Lung (tissue), 12 donors: ENCODE results near the gene FSTL1. TPM values are rescaled to one million over a fixed set of nuclear protein-coding genes. Genes with fewer than 3 reads are reported as not detected.

Experiments used
- ATAC-seq: fragments of 200-7000 bp; cut with Tn5 transposase; one replicate; pipeline ENCODE4 v1.9.1; 2020; ENCODE audit warnings: moderate number of reproducible peaks; ENCODE audit not compliant: insufficient read depth, low FRiP score
- DNase-seq, 3 donors: peaks; one replicate each; pipeline ENCODE4 v3.0.0-alpha.2; 2013 to 2017
- H3K27ac ChIP-seq, 2 donors: one replicate each; pipeline ENCODE4 v1.5.1; 2013; ENCODE audit warnings: mild to moderate bottlenecking in 2 of 2, moderate library complexity in 2 of 2, control low read depth in 1 of 2, inconsistent platforms in 1 of 2, low read depth in 1 of 2, low read length in 1 of 2
- H3K27me3 ChIP-seq, 3 donors: one replicate each; pipeline ENCODE4 v1.5.1; 2013; ENCODE audit warnings: low read length in 2 of 3; ENCODE audit not compliant: control insufficient read depth in 3 of 3, insufficient read depth in 3 of 3
- H3K36me3 ChIP-seq, 4 donors: one replicate each; pipeline ENCODE4 v1.5.1; 2013; ENCODE audit warnings: low read length in 4 of 4, mild to moderate bottlenecking in 1 of 4, moderate library complexity in 1 of 4; ENCODE audit not compliant: control insufficient read depth in 4 of 4, insufficient read depth in 4 of 4
- H3K4me1 ChIP-seq, 5 donors: one replicate each; pipeline ENCODE4 v1.5.1; 2013; ENCODE audit warnings: low read length in 5 of 5, mild to moderate bottlenecking in 2 of 5, moderate library complexity in 1 of 5; ENCODE audit not compliant: control insufficient read depth in 5 of 5, insufficient read depth in 5 of 5
- H3K4me3 ChIP-seq: one replicate; pipeline ENCODE4 v1.5.1; 2013; ENCODE audit warnings: mild to moderate bottlenecking, control low read depth, moderate library complexity
- H3K9ac ChIP-seq, 2 donors: one replicate each; pipeline ENCODE4 v1.5.1; 2013; ENCODE audit warnings: low read length in 2 of 2, control low read depth in 1 of 2; ENCODE audit not compliant: insufficient read depth in 1 of 2
- H3K9me3 ChIP-seq, 4 donors: one replicate each; pipeline ENCODE4 v1.5.1; 2013; ENCODE audit warnings: low read length in 3 of 4, mild to moderate bottlenecking in 1 of 4, moderate library complexity in 1 of 4; ENCODE audit not compliant: control insufficient read depth in 4 of 4, insufficient read depth in 3 of 4
- WGBS, 2 donors: extraction: QIAGEN DNeasy Blood & Tissue Kit; methylation state at CpG; one replicate each; pipeline ENCODE4 v1.1.7; 2013; 5-methylcytosine and 5-hydroxymethylcytosine counted together
- polyA plus RNA-seq, 2 donors: library from polyadenylated mRNA; stranded (reverse); fragments of 200-250 nt; gene quantifications; one replicate each; pipeline ENCODE4 v1.2.1, GENCODE V29; 2013
- total RNA-seq, 2 donors: library from RNA; depleted of rRNA in 1 of 2; stranded (reverse); fragments of >200 nt in 1 of 2; gene quantifications; one replicate each; pipeline ENCODE4 v1.2.1, GENCODE V29; 2014 to 2021
- TF ChIP-seq, protein P1 (sequence below): IDR thresholded peaks from 2 replicates; pipeline ENCODE4 v1.5.1; 2012; ENCODE audit warnings: mild to moderate bottlenecking; ENCODE audit errors: control extremely low read depth, extremely low read depth
- donor health status: control.
- donor health status: control.
- donor health status: Bipolar disorder and iron deficiency.
- donor health status: healthy.
- donor health status: DM: yes; HTN: yes; CAD: no.

Gene FSTL1
- total and polyA plus RNA-seq, 4 donors: 24.9 to 544 (median 192) TPM

DNA sequence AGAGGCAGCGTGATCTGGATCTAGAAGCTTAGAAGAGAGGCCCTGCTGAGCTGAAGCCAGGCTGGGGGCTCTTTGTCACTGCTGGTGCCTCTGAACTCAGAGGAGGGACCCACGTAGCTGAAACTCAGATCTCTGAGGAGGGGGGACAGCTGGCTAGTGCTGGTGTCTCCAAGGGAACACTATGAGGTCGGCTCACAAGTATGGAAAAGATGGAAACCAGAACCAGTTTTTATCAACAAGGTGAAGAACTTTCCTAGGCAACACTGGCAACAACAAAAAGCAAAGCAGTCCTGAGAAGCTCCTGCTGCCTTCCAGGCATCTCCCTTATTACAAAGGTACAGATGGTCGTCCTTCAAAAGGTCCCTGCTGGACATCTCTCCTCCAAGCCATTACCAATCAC, 27.0 kb upstream of the FSTL1 start:
- Histone ChIP-seq H3K9me3 (peaks cover 0 to under 1% (median 0%) of the 10 kb centered on the region in 4 donors), H3K9ac (no peak overlapping the region), H3K4me1 (no peaks in the 10 kb centered on the region), H3K4me3 (no peak overlapping the region), H3K27ac (no peak overlapping the region), H3K27me3 (no peaks in the 10 kb centered on the region), H3K36me3 (no peaks in the 10 kb centered on the region)
- no peak for DNase-seq
- TF ChIP-seq, protein P1, sequence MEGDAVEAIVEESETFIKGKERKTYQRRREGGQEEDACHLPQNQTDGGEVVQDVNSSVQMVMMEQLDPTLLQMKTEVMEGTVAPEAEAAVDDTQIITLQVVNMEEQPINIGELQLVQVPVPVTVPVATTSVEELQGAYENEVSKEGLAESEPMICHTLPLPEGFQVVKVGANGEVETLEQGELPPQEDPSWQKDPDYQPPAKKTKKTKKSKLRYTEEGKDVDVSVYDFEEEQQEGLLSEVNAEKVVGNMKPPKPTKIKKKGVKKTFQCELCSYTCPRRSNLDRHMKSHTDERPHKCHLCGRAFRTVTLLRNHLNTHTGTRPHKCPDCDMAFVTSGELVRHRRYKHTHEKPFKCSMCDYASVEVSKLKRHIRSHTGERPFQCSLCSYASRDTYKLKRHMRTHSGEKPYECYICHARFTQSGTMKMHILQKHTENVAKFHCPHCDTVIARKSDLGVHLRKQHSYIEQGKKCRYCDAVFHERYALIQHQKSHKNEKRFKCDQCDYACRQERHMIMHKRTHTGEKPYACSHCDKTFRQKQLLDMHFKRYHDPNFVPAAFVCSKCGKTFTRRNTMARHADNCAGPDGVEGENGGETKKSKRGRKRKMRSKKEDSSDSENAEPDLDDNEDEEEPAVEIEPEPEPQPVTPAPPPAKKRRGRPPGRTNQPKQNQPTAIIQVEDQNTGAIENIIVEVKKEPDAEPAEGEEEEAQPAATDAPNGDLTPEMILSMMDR: no peak
- 80 to 88% methylated on average over 4 of the region's 4 CpGs for WGBS, 2 donors
- no peak for ATAC-seq

DNA sequence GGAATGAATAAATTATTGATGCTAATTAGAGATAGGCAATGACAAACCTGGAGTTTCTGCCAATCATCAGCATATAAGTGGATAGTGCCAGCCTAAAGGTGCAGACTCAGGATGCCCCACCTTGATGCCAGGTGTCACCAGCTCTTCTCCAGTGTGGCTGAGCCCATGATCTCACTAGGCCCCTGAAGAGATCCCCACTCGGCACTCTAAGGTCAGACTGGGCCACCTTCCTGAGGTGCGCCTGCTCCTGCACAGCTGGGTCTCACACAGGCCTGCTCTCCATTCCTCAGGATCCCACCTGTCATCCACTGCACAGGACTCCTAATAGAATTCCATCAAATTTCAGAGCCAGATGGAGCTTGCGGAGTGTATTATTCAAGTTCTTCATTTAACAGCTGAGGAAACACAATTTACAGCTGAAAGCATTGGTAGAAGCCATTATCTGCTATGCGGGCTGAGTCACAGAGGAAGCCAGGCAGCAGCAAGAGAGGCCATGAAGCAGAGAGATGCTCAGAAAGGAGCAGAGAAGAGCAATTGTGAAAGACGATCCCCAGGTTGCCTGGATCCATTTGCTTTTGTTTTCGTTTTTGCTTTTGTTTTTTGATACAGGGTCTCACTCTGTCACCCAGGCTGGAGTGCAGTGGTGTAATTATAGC, 25.1 kb upstream of the FSTL1 start:
- ATAC-seq (no peak), DNase-seq (no peak)
- H3K36me3 ChIP-seq: no peaks in the 10 kb centered on the region
- no peak overlapping the region for H3K4me3 ChIP-seq
- no peak overlapping the region for H3K9ac ChIP-seq
- H3K27me3 ChIP-seq: no peaks in the 10 kb centered on the region
- peaks cover 0 to 1% (median 0%) of the 10 kb centered on the region in 4 donors for H3K9me3 ChIP-seq
- TF ChIP-seq, protein P1: no peak
- WGBS, 2 donors: 90 to 91% methylated on average over 6 of the region's 6 CpGs
- H3K27ac ChIP-seq: no peak overlapping the region
- H3K4me1 ChIP-seq: peaks cover 0 to under 1% (median 0%) of the 10 kb centered on the region in 5 donors

DNA sequence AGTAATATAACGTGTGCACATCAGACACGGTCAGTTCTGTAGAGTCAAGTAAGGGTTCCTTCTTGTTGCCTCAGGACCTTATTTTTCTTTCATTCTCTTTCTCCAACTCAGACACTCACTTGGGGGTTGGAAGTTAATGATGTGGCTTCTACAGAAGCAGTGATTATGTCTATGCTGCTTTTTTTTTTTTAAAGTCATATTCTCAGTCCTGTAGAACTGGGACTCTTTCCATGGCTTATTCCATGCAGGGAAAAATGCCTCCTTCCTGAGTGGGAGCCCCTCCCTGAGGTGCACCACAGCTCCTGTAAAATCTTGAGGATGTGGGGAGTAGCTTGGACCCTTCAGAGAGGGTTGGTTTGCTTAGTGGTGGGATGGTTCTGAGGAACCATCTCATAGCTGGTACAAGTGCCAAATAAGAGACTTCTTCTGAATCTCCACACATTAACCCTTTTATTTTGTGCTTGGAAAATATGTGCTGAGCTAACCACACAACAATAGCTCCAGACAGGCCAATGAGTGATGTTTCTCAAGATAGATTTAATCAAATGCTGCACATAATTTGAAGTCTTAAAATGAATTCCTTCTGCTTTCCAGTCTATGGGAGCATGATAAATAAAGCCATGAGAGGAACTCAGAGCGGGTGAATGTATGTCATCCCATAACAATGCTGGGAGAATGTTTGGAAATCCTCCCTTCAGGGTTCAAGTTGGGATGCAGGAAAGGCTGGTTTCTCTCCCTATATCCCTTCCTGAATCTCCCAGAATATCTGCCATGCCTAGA, 23.3 kb upstream of the FSTL1 start:
- TF ChIP-seq, protein P1: no peak
- DNase-seq: no peak
- WGBS, 2 donors: 96% methylated on average over 3 of the region's 3 CpGs

More for the DNA sequence above, 23.3 kb upstream of the FSTL1 start:
- Histone ChIP-seq H3K4me1 (peaks cover 0 to 8% (median 0%) of the 10 kb centered on the region in 5 donors), H3K4me3 (no peak overlapping the region), H3K9me3 (peaks cover 0 to 1% (median 0%) of the 10 kb centered on the region in 4 donors), H3K27me3 (no peaks in the 10 kb centered on the region), H3K9ac (no peak overlapping the region), H3K36me3 (no peaks in the 10 kb centered on the region), H3K27ac (no peak overlapping the region)
- ATAC-seq: no peak
